ENCODE results near the gene AUTS2.

The AUTS2 gene

DNA sequence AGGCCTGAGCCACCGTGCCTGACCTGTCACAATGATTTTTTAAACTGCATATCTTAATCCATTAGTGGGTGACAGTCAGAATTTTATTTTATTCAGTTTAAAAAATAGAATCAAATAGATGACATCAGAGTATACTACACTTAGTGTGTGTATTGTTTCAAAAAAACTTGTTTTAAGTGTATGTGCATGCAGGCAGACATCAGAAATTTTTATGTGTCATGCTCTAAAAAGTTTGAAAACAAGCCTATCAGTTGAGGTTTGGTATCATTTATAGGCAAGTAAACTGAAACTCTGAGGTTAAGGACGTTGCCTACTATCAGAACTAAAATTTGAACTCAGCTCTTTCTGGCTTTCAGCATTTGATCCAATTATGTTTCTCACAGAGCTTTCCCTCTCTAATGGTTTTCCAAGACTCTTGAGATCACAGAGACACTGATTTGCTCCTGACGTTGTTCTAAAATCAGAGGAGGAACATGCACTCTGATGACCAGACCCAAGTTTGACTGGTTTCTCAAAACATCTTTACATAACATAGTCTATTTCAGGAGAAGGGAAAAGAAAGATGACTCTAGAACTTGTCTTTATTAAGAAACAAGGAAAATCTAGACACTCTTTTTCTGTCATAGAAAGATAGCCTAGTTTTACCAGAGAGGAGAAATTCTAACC, 188.6 kb downstream of the AUTS2 start:
- H3K27me3 ChIP-seq (ENCODE audit: control insufficient read depth, insufficient read depth, low read length) = no peaks in the 10 kb centered on the region
- no peaks in the 10 kb centered on the region for H3K36me3 ChIP-seq (ENCODE audit: control insufficient read depth, insufficient read depth, low read length)
- peaks cover 19% of the 10 kb centered on the region for H3K4me1 ChIP-seq (ENCODE audit: control insufficient read depth, insufficient read depth, low read length)
- no peak overlapping the region for H3K4me3 ChIP-seq (ENCODE audit: low read length)
- H3K27ac ChIP-seq (ENCODE audit: low read depth, low read length) = no peak overlapping the region
- no peak overlapping the region for H3K9ac ChIP-seq (ENCODE audit: low read length)

DNA sequence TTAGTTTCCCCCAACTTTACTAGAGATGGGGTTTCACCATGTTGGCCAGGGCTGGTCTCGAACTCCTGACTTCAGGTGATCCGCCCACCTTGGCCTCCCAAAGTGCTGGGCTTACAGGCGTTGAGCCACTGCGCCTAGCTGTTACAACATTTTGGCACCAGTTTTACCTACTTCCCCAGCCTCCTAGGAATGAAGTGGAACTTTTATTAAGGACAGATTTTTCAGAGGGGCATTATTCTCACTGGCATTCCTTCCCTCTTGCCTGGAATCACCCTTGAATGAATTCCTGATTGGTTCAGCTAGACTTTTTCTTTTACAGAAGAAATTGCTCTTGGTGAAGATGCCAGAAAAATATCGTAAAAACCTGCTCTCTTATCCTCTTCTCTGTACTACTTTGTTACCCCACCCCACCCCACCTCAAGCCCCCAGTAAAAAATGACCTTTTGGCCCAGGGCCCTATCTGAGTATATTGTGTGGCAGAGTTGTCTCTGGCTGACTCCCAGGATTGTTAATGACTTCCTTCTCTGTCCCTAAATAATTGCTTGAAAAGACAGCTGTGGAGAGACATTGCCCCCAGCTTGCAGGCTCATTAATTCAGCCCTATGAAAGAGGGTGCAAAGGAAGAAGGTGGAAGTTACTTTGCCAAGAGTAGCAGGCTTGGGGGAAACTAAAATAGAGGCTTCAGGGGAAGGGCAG, 189.6 kb downstream of the AUTS2 start:
- Histone ChIP-seq H3K27ac (ENCODE audit: low read depth, low read length) (no peak overlapping the region), H3K4me1 (ENCODE audit: control insufficient read depth, insufficient read depth, low read length) (peaks cover 13% of the 10 kb centered on the region), H3K27me3 (ENCODE audit: control insufficient read depth, insufficient read depth, low read length) (no peaks in the 10 kb centered on the region), H3K36me3 (ENCODE audit: control insufficient read depth, insufficient read depth, low read length) (no peaks in the 10 kb centered on the region), H3K9ac (ENCODE audit: low read length) (no peak overlapping the region), H3K4me3 (ENCODE audit: low read length) (no peak overlapping the region)

DNA sequence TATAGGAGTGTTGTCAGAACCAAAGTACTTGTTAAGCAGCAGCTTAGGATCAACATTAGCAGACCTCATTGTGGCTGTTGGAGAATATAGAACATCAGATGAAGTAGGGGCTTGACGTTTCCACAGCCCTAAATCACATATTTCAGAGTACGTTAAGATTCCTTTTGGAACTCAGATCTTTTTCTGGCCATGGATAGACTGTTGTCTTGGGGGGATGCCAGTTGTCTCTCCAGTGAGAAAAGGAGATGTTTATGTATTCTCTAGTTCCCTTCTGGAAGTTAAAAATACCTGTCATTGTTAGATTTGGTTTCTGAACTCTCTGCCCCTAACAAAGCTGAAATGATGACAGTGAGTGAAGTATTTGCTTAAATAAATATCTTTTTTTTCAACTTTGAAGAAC, 191.3 kb downstream of the AUTS2 start:
- H3K27me3 ChIP-seq (ENCODE audit: control insufficient read depth, insufficient read depth, low read length) = no peaks in the 10 kb centered on the region
- H3K4me3 ChIP-seq (ENCODE audit: low read length) = no peak overlapping the region
- no peaks in the 10 kb centered on the region for H3K4me1 ChIP-seq (ENCODE audit: control insufficient read depth, insufficient read depth, low read length)
- H3K27ac ChIP-seq (ENCODE audit: low read depth, low read length) = no peak overlapping the region
- H3K36me3 ChIP-seq (ENCODE audit: control insufficient read depth, insufficient read depth, low read length) = no peaks in the 10 kb centered on the region
- H3K9ac ChIP-seq (ENCODE audit: low read length) = no peak overlapping the region

DNA sequence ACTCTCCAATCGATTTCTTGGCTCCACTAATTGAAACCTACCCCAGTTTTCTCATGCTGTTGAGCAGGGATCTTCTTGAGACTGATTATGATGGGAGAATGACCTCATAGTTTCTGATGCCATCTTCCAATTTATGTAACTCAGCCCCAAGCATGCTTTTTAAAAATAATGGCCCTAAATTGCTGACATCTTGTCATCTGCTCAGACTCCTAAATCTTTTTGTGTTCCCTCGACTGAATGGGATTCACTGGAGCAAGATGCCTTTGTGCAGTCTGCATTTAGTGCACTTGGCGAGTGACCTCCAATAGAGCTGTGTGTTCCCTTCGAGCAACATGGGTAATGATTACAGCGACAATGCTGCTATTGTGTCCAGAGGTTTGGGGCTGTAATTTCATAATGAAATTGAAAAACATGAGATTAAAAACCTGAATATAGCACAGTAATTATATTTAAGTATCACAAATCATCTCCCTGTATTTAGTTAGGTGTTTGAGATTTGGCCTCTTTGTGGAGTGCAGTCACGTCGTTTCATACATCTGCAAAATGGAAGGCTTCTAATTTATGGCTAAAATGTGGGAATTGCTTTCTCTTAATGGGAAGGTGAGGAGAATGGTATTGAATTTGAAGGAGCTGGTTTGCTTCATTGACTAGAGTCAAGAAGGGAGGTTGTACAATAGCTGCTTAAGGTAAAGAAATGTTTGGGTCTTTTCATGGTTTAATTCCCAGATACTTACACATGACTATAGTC, 192.9 kb downstream of the AUTS2 start:
- no peaks in the 10 kb centered on the region for H3K36me3 ChIP-seq (ENCODE audit: control insufficient read depth, insufficient read depth, low read length)
- H3K27ac ChIP-seq (ENCODE audit: low read depth, low read length) = no peak overlapping the region
- H3K9ac ChIP-seq (ENCODE audit: low read length) = no peak overlapping the region
- H3K4me1 ChIP-seq (ENCODE audit: control insufficient read depth, insufficient read depth, low read length) = no peaks in the 10 kb centered on the region
- H3K4me3 ChIP-seq (ENCODE audit: low read length) = no peak overlapping the region
- H3K27me3 ChIP-seq (ENCODE audit: control insufficient read depth, insufficient read depth, low read length) = no peaks in the 10 kb centered on the region

DNA sequence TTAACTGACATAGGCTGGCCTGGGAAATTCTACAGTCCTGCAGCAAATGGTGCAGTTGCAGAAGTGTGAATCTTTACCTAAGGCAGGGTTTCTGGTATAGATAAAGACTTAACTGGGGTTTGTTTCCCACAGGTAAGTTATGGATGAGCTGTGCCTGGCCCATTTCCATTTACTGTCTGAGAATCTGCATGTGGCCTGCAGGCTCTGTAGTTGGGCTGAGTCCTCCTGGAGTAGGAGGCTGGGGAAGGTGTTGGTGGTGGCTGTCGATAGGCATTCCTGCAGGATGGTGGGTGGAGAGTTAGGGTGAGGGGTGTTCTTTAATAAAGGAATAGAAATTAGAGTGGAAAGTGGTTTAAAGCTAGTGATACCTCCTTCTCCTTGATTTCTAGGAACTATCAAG, 193.5 kb downstream of the AUTS2 start:
- H3K4me3 ChIP-seq (ENCODE audit: low read length) = no peak overlapping the region
- H3K4me1 ChIP-seq (ENCODE audit: control insufficient read depth, insufficient read depth, low read length) = no peaks in the 10 kb centered on the region
- H3K27ac ChIP-seq (ENCODE audit: low read depth, low read length) = no peak overlapping the region
- no peaks in the 10 kb centered on the region for H3K36me3 ChIP-seq (ENCODE audit: control insufficient read depth, insufficient read depth, low read length)
- no peaks in the 10 kb centered on the region for H3K27me3 ChIP-seq (ENCODE audit: control insufficient read depth, insufficient read depth, low read length)
- no peak overlapping the region for H3K9ac ChIP-seq (ENCODE audit: low read length)

DNA sequence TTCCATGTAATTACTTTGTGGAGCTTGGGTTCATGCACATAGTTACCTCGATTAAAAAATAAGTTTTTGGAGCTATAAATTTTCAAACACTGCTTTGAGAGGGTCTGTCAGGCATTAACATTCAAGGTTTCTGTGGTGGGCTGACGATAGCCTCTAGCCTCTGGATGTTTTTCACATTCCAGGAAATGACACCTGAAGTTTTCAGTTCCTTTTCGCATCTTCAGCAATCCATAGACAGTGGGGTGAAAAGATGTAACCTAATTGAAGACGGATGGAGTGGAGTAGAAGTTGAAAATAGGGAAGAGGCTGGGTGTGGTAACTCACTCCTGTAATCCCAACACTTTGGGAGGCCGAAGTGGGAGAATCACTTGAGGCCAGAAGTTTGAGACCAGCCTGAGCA, 197.7 kb downstream of the AUTS2 start:
- no peak overlapping the region for H3K27ac ChIP-seq (ENCODE audit: low read depth, low read length)
- no peaks in the 10 kb centered on the region for H3K36me3 ChIP-seq (ENCODE audit: control insufficient read depth, insufficient read depth, low read length)
- no peak overlapping the region for H3K9ac ChIP-seq (ENCODE audit: low read length)
- H3K27me3 ChIP-seq (ENCODE audit: control insufficient read depth, insufficient read depth, low read length) = no peaks in the 10 kb centered on the region
- no peaks in the 10 kb centered on the region for H3K4me1 ChIP-seq (ENCODE audit: control insufficient read depth, insufficient read depth, low read length)
- no peak overlapping the region for H3K4me3 ChIP-seq (ENCODE audit: low read length)

DNA sequence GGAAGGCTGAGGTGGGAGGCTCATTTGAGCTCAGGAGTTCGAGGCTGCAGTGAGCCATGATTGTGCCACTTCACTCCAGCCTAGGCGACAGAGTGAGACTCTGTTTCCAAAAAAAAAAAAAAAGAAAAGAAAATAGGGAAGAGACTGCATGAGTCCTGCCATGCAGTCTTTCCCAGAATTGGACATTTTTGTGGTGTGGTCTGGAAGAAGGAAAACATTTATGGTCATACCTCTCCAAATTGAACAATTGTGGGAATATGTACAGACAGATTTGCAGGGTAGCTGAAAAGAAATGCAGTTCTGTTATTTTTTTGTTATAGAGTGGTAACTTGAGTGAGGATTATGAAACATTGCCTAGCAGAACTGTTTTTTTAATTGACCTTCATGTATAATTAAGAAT, 198.1 kb downstream of the AUTS2 start:
- H3K36me3 ChIP-seq (ENCODE audit: control insufficient read depth, insufficient read depth, low read length) = no peaks in the 10 kb centered on the region
- no peak overlapping the region for H3K9ac ChIP-seq (ENCODE audit: low read length)
- H3K27ac ChIP-seq (ENCODE audit: low read depth, low read length) = no peak overlapping the region
- H3K27me3 ChIP-seq (ENCODE audit: control insufficient read depth, insufficient read depth, low read length) = no peaks in the 10 kb centered on the region
- H3K4me3 ChIP-seq (ENCODE audit: low read length) = no peak overlapping the region
- no peaks in the 10 kb centered on the region for H3K4me1 ChIP-seq (ENCODE audit: control insufficient read depth, insufficient read depth, low read length)

DNA sequence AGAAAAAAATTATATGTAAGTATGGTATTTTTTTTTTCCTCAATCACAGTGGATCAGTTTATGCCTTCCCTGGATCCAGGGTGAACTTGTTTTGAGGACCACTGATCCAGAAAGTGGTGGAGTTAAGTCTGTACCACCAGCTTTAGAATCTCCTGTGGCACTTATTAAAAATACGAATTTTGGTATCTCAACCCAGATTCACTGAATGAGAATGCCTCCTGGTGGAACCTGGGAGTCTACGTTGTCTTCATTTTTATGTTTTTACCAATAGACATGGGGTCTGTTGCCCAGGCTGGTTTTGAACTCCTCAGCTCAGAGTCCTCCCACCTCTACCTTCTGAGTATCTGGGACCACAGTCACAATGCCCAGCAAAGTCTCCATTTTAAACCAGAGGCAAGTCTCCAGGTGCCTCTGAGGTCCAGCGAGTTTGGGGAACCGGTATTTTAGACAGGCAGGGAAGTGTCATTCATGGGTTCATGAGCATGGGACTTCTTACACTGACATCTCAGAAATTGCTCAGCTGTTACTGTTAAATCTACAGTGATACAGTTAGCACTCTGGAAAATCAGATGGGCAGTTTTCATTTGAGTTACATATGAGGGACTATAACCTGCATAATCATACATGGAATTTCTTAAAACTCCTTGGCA, 200.9 kb downstream of the AUTS2 start:
- Histone ChIP-seq H3K9ac (ENCODE audit: low read length) (no peak overlapping the region), H3K36me3 (ENCODE audit: control insufficient read depth, insufficient read depth, low read length) (no peaks in the 10 kb centered on the region), H3K4me3 (ENCODE audit: low read length) (no peak overlapping the region), H3K27ac (ENCODE audit: low read depth, low read length) (no peak overlapping the region), H3K27me3 (ENCODE audit: control insufficient read depth, insufficient read depth, low read length) (no peaks in the 10 kb centered on the region), H3K4me1 (ENCODE audit: control insufficient read depth, insufficient read depth, low read length) (peaks cover 3% of the 10 kb centered on the region)

DNA sequence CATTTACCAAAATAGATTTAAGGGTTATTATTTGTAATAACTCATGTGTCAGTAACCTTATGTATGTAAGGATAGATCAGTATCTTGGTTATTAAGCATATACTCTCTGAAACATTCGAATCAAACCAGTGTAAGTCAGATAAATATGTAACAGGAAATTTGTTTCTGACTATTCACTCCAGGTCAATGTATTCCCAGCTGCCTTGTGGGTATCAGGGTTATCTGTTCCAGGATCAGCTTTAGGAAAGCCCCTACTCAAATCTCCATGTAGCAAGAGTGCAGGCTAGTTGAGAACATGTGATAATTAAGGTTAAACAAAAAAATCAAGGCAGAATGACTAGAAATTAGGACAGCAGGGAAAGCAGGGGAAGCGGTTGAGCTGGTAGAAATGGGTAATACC, 201.7 kb downstream of the AUTS2 start:
- Histone ChIP-seq H3K36me3 (ENCODE audit: control insufficient read depth, insufficient read depth, low read length) (no peaks in the 10 kb centered on the region), H3K9ac (ENCODE audit: low read length) (no peak overlapping the region), H3K4me3 (ENCODE audit: low read length) (no peak overlapping the region), H3K4me1 (ENCODE audit: control insufficient read depth, insufficient read depth, low read length) (peaks cover 3% of the 10 kb centered on the region), H3K27me3 (ENCODE audit: control insufficient read depth, insufficient read depth, low read length) (no peaks in the 10 kb centered on the region), H3K27ac (ENCODE audit: low read depth, low read length) (no peak overlapping the region)

DNA sequence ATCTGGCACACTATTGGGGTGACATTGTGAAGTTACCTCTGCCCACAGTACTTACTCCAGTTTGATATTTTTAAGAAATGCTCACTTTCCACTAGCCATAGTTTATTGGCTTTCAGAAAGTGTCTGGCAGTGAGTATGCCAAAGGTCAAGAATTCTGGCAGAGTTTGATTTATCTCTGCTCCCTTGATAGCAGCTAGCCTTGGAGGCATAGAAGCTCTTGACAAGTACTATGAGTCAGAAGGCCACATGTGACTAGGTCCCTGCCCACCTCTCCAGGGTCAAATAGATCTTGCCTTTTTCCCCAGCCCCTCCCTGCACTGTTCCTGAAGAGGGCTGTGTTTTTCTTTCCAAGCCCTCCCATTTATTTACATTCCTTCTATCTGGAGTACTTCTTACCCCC, 202.2 kb downstream of the AUTS2 start:
- Histone ChIP-seq H3K36me3 (ENCODE audit: control insufficient read depth, insufficient read depth, low read length) (no peaks in the 10 kb centered on the region), H3K27me3 (ENCODE audit: control insufficient read depth, insufficient read depth, low read length) (no peaks in the 10 kb centered on the region), H3K27ac (ENCODE audit: low read depth, low read length) (no peak overlapping the region), H3K9ac (ENCODE audit: low read length) (no peak overlapping the region), H3K4me1 (ENCODE audit: control insufficient read depth, insufficient read depth, low read length) (peaks cover 3% of the 10 kb centered on the region), H3K4me3 (ENCODE audit: low read length) (no peak overlapping the region)

DNA sequence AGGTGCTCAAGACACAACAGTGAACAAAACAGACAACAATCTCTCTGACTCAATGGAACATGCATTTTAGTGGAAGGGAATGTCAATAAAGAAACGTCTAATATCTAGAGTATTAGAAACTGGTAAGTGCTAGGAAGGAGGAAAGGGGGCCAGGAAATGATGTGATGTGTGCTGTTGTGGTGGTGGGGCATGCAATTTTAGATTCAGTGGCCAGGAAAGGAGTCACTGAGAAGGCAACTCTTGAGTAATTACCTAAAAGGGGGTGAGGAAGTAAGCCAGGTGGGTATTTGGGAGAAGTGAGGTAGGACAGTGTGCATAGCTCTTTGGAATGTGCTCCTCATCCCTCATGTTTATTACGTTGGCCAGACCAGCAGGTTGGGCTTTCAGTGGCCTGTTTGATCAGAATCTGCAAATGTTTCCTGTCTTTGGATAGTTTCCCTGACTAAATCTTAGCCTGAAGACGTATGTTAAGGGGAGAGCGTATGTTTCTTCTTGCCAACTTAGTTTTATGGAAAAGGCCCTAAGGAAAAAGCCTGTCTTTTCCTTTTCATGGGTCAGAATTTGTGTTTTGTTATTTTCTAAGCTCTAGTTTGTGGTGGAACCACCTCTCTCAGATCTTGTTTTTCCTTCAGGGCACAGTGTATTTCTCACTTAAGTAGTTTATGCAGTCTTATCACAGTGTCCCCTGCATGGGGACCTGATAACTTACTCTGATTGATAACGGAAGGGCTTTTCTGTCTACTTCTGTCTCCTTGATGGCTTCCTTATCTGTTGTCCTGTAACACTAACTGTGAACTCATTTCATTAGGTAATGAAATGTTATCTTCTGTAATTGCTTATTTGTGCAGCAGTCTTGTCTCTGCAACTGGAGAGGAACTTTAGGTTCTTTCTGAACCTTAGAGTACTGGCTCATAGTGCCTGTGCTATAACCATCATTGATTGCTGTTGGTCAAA, 203.7 kb downstream of the AUTS2 start:
- H3K4me1 ChIP-seq (ENCODE audit: control insufficient read depth, insufficient read depth, low read length) = peaks cover 3% of the 10 kb centered on the region
- no peak overlapping the region for H3K4me3 ChIP-seq (ENCODE audit: low read length)
- H3K27ac ChIP-seq (ENCODE audit: low read depth, low read length) = no peak overlapping the region
- no peaks in the 10 kb centered on the region for H3K36me3 ChIP-seq (ENCODE audit: control insufficient read depth, insufficient read depth, low read length)
- H3K27me3 ChIP-seq (ENCODE audit: control insufficient read depth, insufficient read depth, low read length) = no peaks in the 10 kb centered on the region
- H3K9ac ChIP-seq (ENCODE audit: low read length) = no peak overlapping the region

Measured in rectal smooth muscle tissue (tissue), 1 donor.